GM15510 (cell line): ENCODE data around the gene TNFRSF13B.

Experiments
- POLR2A ChIP-seq: IDR thresholded peaks from 3 replicates; pipeline ENCODE4 v1.6.1; 2011; ENCODE audit warnings: borderline replicate concordance; ENCODE audit not compliant: insufficient read length; ENCODE audit errors: extremely low read depth

Gene TNFRSF13B

DNA sequence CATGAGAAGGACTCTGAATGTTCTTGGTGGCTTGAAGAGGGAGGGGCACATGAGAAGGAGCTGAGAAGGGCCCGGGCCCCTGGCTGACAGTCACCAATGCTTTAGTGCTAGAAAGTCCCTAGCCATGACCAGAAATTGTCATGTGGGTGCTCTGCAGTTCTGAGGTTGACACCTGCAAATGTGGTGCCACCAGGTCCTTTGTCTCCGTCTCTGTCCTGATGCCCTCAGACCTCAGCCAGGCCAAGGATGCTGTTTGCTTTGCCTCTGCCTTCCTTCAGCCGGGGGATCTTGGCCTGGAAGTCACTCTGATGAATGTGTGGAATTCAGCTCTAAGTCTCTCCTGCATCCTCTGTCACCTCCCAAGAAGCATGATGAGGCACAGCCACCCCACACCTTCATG lies 63.6 kb downstream of the TNFRSF13B start:
- no peak for TF ChIP-seq POLR2A

DNA sequence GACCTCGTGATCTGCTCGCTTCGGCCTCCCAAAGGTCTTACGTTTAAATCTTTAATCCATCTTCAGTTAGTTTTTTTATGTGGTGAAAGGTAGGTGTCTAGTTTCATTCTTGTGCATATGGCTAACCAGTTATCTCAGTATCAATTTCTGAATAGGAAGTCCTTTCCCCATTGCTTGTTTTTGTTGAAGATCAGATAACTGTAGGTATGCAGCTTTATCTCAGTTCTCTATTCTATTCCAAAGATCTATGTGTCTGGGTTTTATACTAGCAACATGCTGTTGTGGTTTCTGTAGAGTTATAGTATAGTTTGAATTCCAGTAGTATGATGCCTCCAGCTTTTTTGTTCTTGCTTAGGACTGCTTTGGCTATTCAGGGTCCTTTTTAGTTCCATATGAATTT lies 65.2 kb downstream of the TNFRSF13B start:
- no peak for TF ChIP-seq POLR2A

DNA sequence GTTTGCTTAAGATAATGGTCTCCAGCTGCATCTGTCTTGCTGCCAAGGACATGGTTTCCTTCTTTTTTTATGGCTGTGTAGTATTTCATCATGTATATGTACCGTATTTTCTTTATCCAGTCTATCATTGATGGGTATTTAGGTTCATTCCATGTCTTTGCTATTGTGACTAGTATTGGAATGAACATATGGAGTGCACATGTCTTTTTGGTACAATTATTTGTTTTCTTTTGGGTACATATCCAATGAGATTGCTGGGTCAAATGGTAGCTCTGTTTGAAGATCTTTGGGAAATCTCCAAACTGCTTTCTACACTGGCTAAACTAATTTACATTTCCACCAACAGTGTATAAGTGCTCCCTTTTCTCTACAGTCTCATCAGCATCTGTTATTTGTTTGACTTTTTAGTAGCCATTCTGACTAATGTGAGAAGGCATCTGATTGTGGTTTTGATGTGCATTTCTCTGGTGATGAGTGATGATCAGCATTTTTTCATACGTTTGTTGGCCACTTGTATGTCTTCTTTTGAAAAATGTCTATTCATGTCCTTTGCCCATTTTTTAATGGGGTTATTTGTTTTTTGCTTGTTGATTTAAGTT lies 66.2 kb downstream of the TNFRSF13B start:
- TF ChIP-seq POLR2A = no peak

DNA sequence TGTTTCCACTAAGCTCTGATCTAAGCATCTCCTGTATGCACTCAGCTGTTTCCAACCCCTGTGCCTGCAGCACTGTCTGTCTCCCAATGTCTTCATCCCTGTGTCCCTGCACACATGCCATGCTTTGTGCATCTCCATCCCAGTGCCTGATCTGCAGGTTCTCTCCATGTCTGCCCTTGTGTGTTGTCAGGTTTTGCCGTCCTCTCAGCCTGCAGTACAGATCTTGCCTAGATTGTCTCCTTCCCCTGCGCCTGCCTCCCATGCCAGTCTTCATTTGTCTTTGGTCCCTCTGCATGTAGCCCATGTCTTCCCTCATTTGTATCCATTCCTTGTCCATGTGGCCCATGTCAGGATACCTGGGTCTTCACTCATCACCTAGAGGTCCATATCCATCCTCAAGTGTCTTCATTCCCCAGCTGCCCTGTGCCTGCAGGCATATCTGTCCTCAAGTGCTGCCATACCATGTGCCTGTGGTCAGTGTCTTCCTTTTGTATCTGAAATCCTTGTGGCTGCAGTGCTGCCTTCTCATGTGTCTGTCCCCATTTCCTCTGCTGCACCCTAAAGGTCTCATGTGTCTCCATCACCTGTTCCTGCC lies 71.5 kb downstream of the TNFRSF13B start:
- no peak for TF ChIP-seq POLR2A

DNA sequence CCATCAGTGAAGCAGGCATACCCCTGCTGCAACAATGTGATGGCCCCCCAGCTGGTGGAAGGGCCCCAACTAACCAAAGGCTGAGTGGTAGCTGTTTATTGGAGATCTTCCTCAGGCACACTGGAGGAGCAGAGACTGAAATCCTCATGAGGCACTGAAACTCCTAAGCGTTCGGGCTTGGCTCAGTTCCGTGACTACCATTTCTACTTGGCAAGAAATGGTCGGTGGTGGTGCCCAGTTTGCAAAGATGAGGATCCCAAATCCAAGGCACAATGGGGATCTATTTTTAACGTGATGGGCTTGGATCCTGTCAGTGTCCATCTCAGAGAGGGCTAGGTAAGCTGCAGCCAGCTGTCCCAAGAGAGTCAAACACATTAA lies 82.8 kb downstream of the TNFRSF13B start:
- TF ChIP-seq POLR2A = no peak
